OCI-LY3 (cell line): Measurements from ENCODE around the gene BEND2.

Experiments
- EZH2phosphoT487 ChIP-seq: fragments of 200-600 bp; shearing (Covaris generic); IDR thresholded peaks from 2 replicates; pipeline ENCODE4 v1.6.1; 2018; ENCODE audit warnings: antibody characterized with exemption, mixed run types, low read depth
- TF ChIP-seq, protein P1 (sequence below): fragments of 200-600, 300-600 bp; sonication (generic); IDR thresholded peaks from 2 replicates; pipeline ENCODE4 v1.5.1; 2014; ENCODE audit warnings: antibody characterized with exemption, low read length, low read depth

DNA sequence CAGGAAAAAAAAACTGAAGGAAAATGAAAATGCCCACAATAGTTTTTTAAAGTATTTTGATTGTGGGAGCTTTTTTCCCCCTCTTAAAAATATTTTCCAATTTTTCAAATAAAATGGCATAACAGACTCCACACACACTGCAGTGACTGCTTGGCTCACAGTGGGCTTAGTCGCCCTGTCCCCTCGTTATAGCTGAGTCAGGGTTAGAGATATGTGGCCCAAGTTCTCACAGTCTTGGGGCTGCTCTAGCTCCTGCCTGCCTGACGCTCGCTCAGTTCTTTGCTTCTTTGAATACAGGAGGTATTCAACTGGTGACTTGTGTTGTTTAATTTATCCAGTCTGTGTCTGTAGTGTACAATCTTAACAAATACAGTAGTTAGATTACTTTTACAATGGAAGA is 47.7 kb downstream of the BEND2 start:
- TF ChIP-seq, protein P1, sequence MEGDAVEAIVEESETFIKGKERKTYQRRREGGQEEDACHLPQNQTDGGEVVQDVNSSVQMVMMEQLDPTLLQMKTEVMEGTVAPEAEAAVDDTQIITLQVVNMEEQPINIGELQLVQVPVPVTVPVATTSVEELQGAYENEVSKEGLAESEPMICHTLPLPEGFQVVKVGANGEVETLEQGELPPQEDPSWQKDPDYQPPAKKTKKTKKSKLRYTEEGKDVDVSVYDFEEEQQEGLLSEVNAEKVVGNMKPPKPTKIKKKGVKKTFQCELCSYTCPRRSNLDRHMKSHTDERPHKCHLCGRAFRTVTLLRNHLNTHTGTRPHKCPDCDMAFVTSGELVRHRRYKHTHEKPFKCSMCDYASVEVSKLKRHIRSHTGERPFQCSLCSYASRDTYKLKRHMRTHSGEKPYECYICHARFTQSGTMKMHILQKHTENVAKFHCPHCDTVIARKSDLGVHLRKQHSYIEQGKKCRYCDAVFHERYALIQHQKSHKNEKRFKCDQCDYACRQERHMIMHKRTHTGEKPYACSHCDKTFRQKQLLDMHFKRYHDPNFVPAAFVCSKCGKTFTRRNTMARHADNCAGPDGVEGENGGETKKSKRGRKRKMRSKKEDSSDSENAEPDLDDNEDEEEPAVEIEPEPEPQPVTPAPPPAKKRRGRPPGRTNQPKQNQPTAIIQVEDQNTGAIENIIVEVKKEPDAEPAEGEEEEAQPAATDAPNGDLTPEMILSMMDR = no peak
- no peak for TF ChIP-seq EZH2phosphoT487
